Gastrocnemius medialis (tissue), 4 donors: ENCODE measurements around the gene RPL13A.

Source experiments
- POLR2A ChIP-seq, 2 donors: fragments of 450-650 bp; IDR thresholded peaks; one replicate each; pipeline ENCODE4 v1.6.1; 2017; ENCODE audit warnings: antibody characterized with exemption in 2 of 2, mild to moderate bottlenecking in 2 of 2, moderate library complexity in 2 of 2
- TF ChIP-seq, protein P1 (sequence below), 5 experiments: fragments of 450-650 bp in 3 of 5; fragments of 200-600 bp in 2 of 5; sonication (generic) in 2 of 5; IDR thresholded peaks in 4 of 5; conservative IDR thresholded peaks in 1 of 5; 1 replicate in 4 of 5; 2 replicates in 1 of 5; pipeline ENCODE4 v1.5.1; 2016 to 2019; ENCODE audit warnings: antibody characterized with exemption in 5 of 5, mild to moderate bottlenecking in 3 of 5, moderate library complexity in 3 of 5

DNA sequence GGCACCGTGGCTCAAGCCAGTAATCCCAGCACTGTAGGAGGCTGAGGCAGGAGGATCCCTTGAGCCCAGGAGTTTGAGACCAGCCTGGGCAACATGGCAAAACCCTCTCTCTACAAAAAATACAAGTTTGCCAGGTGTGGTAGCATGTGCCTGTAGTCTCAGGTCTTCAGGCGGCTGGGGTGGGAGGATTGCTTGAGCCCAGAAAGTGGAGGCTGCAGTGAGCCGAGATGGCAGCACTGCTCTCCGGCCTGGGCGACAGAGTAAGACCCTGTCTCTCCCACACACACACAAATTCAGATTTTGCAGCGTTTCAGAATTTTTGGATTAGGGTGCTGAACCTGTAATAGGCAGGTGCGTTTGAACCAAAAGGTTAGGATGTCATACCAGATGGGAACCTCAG, 11.1 kb downstream of the RPL13A start:
- no peak for TF ChIP-seq POLR2A (IDR thresholded peaks at IDR 0.05)
- TF ChIP-seq, protein P1, sequence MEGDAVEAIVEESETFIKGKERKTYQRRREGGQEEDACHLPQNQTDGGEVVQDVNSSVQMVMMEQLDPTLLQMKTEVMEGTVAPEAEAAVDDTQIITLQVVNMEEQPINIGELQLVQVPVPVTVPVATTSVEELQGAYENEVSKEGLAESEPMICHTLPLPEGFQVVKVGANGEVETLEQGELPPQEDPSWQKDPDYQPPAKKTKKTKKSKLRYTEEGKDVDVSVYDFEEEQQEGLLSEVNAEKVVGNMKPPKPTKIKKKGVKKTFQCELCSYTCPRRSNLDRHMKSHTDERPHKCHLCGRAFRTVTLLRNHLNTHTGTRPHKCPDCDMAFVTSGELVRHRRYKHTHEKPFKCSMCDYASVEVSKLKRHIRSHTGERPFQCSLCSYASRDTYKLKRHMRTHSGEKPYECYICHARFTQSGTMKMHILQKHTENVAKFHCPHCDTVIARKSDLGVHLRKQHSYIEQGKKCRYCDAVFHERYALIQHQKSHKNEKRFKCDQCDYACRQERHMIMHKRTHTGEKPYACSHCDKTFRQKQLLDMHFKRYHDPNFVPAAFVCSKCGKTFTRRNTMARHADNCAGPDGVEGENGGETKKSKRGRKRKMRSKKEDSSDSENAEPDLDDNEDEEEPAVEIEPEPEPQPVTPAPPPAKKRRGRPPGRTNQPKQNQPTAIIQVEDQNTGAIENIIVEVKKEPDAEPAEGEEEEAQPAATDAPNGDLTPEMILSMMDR (IDR thresholded peaks at IDR 0.05 in 4 of 5, conservative IDR thresholded peaks at IDR 0.05 in 1 of 5) = no peak
